MM.1S (cell line): Measurements from ENCODE around the gene CEACAM6.

Experiments
- CTCF ChIP-seq: fragments of 300-600 bp; sonication (generic); IDR thresholded peaks from 2 replicates; pipeline ENCODE4 v1.5.1; 2016; ENCODE audit warnings: antibody characterized with exemption, low read length, mixed read lengths
- EZH2 ChIP-seq: fragments of 300-600 bp; sonication (generic); optimal IDR thresholded peaks from 2 replicates; pipeline ENCODE3; 2017; ENCODE audit warnings: low read depth, mild to moderate bottlenecking, antibody characterized with exemption, low read length, mixed read lengths

- no peak for TF ChIP-seq CTCF
- TF ChIP-seq EZH2, result no peak
Measured at GRCh38 chr19:41740415-41741243, 14.7 kb upstream of the CEACAM6 start.
